H7 (cell line): ENCODE results near the gene DGCR6. TPM values are rescaled to one million over a fixed set of nuclear protein-coding genes. Genes with fewer than 3 reads are reported as not detected.
"Not testable (repeated sequence)": the region's sequence is repeated elsewhere in the genome, so short reads cannot be mapped to it uniquely, and the experiment has no call there.

Experiments used
- DNase-seq: peaks from one replicate; pipeline ENCODE4 v3.0.0; 2012
- H3K27me3 ChIP-seq: 2 replicates; pipeline ENCODE4 v1.6.0; 2011; ENCODE audit warnings: mild to moderate bottlenecking, low read length; ENCODE audit not compliant: control insufficient read depth, insufficient read depth
- H3K36me3 ChIP-seq: replicated peaks from 2 replicates; pipeline ENCODE4 v1.5.1; 2011; ENCODE audit warnings: low read length; ENCODE audit not compliant: control insufficient read depth, insufficient read depth
- H3K4me3 ChIP-seq: 2 replicates; pipeline ENCODE4 v1.5.1; 2011; ENCODE audit warnings: low read depth, mild to moderate bottlenecking, control low read depth, low read length, moderate library complexity; ENCODE audit not compliant: insufficient read depth
- total RNA-seq: library from RNA; depleted of rRNA; stranded (reverse); fragments of >200 nt; shearing (Covaris generic); gene quantifications from 2 replicates; pipeline ENCODE4 v1.2.3, GENCODE V29; 2014

The DGCR6 gene
- total RNA-seq, 1 experiment from 2014 or later, result 11.6 TPM

- H3K36me3 ChIP-seq, DNase-seq, H3K27me3 ChIP-seq, H3K4me3 ChIP-seq: not testable (repeated sequence)
These were observed 9.4 kb downstream of the DGCR6 start for GRCh38 chr22:18915550-18915949.

GRCh38 chr22:18917818-18918217 is 11.7 kb downstream of the DGCR6 start:
- H3K4me3 ChIP-seq, H3K36me3 ChIP-seq, DNase-seq, H3K27me3 ChIP-seq: not testable (repeated sequence)

- H3K27me3 ChIP-seq, H3K36me3 ChIP-seq, H3K4me3 ChIP-seq, DNase-seq: not testable (repeated sequence)
These were observed 14.3 kb downstream of the DGCR6 start for GRCh38 chr22:18920257-18920902.

GRCh38 chr22:18925368-18926064 is 19.4 kb downstream of the DGCR6 start:
- Histone ChIP-seq H3K27me3 (no peaks in the 10 kb centered on the region), H3K4me3 (no peak overlapping the region), H3K36me3 (no peaks in the 10 kb centered on the region)
- DNase-seq, result no peak

- H3K4me3 ChIP-seq, result no peak overlapping the region
- no peaks in the 10 kb centered on the region for H3K36me3 ChIP-seq
- DNase-seq, result no peak
- no peaks in the 10 kb centered on the region for H3K27me3 ChIP-seq
These were observed 20.9 kb downstream of the DGCR6 start for GRCh38 chr22:18927020-18927419.

GRCh38 chr22:18927573-18927972 is 21.5 kb downstream of the DGCR6 start:
- H3K27me3 ChIP-seq, result no peaks in the 10 kb centered on the region
- H3K4me3 ChIP-seq, result no peak overlapping the region
- no peaks in the 10 kb centered on the region for H3K36me3 ChIP-seq
- DNase-seq, result no peak

GRCh38 chr22:18929459-18929858 is 23.3 kb downstream of the DGCR6 start:
- H3K4me3 ChIP-seq, result no peak overlapping the region
- H3K36me3 ChIP-seq, result no peaks in the 10 kb centered on the region
- H3K27me3 ChIP-seq, result no peaks in the 10 kb centered on the region
- DNase-seq, result no peak

GRCh38 chr22:18931905-18932652 is 26.0 kb downstream of the DGCR6 start:
- no peak overlapping the region for H3K4me3 ChIP-seq
- no peak for DNase-seq
- no peaks in the 10 kb centered on the region for H3K27me3 ChIP-seq
- no peaks in the 10 kb centered on the region for H3K36me3 ChIP-seq

GRCh38 chr22:18933914-18934313 is 27.8 kb downstream of the DGCR6 start:
- H3K27me3 ChIP-seq, result no peaks in the 10 kb centered on the region
- no peak overlapping the region for H3K4me3 ChIP-seq
- no peak for DNase-seq
- no peaks in the 10 kb centered on the region for H3K36me3 ChIP-seq

- DNase-seq, H3K4me3 ChIP-seq, H3K27me3 ChIP-seq, H3K36me3 ChIP-seq: not testable (repeated sequence)
These were observed 28.6 kb downstream of the DGCR6 start for GRCh38 chr22:18934688-18935087.

- Histone ChIP-seq H3K4me3 (no peak within 1 kb of the TSS), H3K27me3 (no peaks in the 10 kb centered on the region), H3K36me3 (no peaks in the 10 kb centered on the region)
- DNase-seq, result no peak
These were observed 29.9 kb downstream of the DGCR6 start, which contains the start of gene PRODH for GRCh38 chr22:18935889-18936529. Gene PRODH, minus strand, starts transcription at chr22:18936293. Its CDS starts 6 bp downstream, at chr22:18936287.

- not testable (repeated sequence) for DNase-seq, H3K27me3 ChIP-seq, H3K4me3 ChIP-seq, H3K36me3 ChIP-seq
These were observed 32.6 kb downstream of the DGCR6 start for GRCh38 chr22:18938691-18939090.

GRCh38 chr22:18947105-18947504 is 41.0 kb downstream of the DGCR6 start:
- not testable (repeated sequence) for H3K36me3 ChIP-seq, H3K27me3 ChIP-seq, H3K4me3 ChIP-seq, DNase-seq

GRCh38 chr22:18947905-18948304 is 41.8 kb downstream of the DGCR6 start:
- Histone ChIP-seq H3K36me3 (no peaks in the 10 kb centered on the region), H3K4me3 (no peak overlapping the region), H3K27me3 (no peaks in the 10 kb centered on the region)
- peak; percentile 38 for DNase-seq
